Stimulated activated naive CD8-positive, alpha-beta T cell treated with anti-CD3 and anti-CD28 coated beads, Interleukin-15, Interleukin-2, amounts not matched to agents 100 ng/mL and 50 ng/mL, for 24 hours (primary cell): ENCODE data around the gene C11orf52.
A peak's percentile ranks its signal among the peaks of the same experiment; 100 is the strongest.

Source experiments
- H3K27ac Mint-ChIP-seq: one replicate; pipeline ENCODE4 v1.8.0; 2021; ENCODE audit warnings: mild to moderate bottlenecking, mixed read lengths
- H3K27me3 Mint-ChIP-seq: one replicate; pipeline ENCODE4 v1.8.0; 2021; ENCODE audit warnings: mixed read lengths
- H3K36me3 Mint-ChIP-seq: one replicate; pipeline ENCODE4 v1.8.0; 2021; ENCODE audit warnings: low read depth, mixed read lengths
- H3K4me1 Mint-ChIP-seq: one replicate; pipeline ENCODE4 v1.8.0; 2021; ENCODE audit warnings: low read depth, mixed read lengths
- H3K4me3 Mint-ChIP-seq: one replicate; pipeline ENCODE4 v1.8.0; 2021; ENCODE audit warnings: mild to moderate bottlenecking, mixed read lengths
- H3K9me3 Mint-ChIP-seq: one replicate; pipeline ENCODE4 v1.8.0; 2021; ENCODE audit warnings: mixed read lengths

C11orf52 gene

DNA sequence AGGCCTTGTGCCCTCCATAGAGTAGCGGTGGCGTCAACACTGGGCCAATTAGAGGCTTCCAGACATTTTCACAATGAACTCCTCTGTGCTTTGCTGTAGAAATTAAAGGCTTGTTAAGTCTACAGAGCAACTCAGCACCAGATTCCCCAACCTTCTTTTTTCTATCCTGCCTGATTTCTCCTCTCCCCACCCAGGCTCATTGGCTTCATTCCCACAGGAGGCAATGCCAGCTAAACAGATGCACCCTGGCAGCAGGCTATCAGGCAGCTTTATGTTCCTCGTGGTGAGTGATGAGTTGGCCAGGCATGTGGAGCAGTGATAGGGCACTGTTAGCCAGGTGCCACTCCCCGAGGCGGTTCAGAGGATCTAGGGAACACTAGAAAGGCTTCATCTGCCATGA, 23.2 kb downstream of the C11orf52 start:
- Mint-ChIP-seq H3K4me1 (peaks cover 79% of the 10 kb centered on the region), H3K27ac (peak overlapping the region; percentile 61), H3K9me3 (no peaks in the 10 kb centered on the region), H3K4me3 (no peak overlapping the region), H3K36me3 (peaks cover 24% of the 10 kb centered on the region), H3K27me3 (no peaks in the 10 kb centered on the region)

DNA sequence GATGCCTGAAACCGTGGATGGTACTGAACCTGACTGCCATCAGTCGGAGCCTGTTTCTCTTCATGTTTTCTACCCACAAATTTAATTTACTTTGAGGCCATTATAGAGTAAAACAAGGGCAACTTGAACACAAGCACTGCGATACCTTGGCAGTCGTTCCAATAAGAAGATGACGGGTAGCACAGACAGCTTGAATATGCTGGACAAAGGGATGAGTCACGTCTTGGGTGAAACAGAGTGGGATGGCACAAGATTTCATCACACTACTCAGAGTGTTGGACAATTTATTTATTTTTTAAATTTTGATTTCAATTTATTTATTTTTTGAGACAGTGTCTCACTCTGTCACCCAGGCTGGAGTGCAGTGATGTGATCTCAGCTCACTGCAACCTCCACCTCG, 24.1 kb downstream of the C11orf52 start:
- H3K9me3 Mint-ChIP-seq = no peaks in the 10 kb centered on the region
- no peaks in the 10 kb centered on the region for H3K27me3 Mint-ChIP-seq
- peaks cover 79% of the 10 kb centered on the region for H3K4me1 Mint-ChIP-seq
- peaks cover 24% of the 10 kb centered on the region for H3K36me3 Mint-ChIP-seq
- H3K4me3 Mint-ChIP-seq = no peak overlapping the region
- H3K27ac Mint-ChIP-seq = peak overlapping the region; percentile 11

- H3K9me3 Mint-ChIP-seq = no peaks in the 10 kb centered on the region
- H3K27ac Mint-ChIP-seq = peak overlapping the region; percentile 99
- peak overlapping the region; percentile 73 for H3K4me3 Mint-ChIP-seq
- peaks cover 24% of the 10 kb centered on the region for H3K36me3 Mint-ChIP-seq
- peaks cover 75% of the 10 kb centered on the region for H3K4me1 Mint-ChIP-seq
- H3K27me3 Mint-ChIP-seq = no peaks in the 10 kb centered on the region
Measured at GRCh38 chr11:111944139-111944538, 25.4 kb downstream of the C11orf52 start.

GRCh38 chr11:111944651-111945051, 25.9 kb downstream of the C11orf52 start:
- H3K27ac Mint-ChIP-seq = peak overlapping the region; percentile 99
- H3K4me1 Mint-ChIP-seq = peaks cover 76% of the 10 kb centered on the region
- H3K36me3 Mint-ChIP-seq = peaks cover 24% of the 10 kb centered on the region
- H3K9me3 Mint-ChIP-seq = no peaks in the 10 kb centered on the region
- H3K27me3 Mint-ChIP-seq = no peaks in the 10 kb centered on the region
- H3K4me3 Mint-ChIP-seq = peak overlapping the region; percentile 73

DNA sequence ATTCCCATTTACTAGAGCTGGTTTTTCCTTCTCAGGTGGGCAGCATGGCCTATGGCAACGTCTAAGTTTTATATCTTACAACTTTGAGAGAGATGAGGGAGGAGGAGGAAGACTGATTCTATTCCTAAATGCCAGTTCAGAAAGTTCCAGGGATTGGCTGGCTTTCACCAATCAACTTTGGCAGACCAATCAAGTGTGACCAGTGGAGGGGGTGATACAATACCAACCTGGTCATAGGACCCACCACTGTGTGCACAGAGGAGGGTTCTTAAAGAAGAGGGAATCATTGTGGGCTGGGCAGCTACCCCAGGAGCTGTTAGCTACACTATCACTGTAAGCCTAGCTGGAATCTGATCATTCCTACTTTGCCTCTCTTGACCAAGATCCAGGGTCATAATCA, 26.5 kb downstream of the C11orf52 start:
- peaks cover 75% of the 10 kb centered on the region for H3K4me1 Mint-ChIP-seq
- peak overlapping the region; percentile 73 for H3K4me3 Mint-ChIP-seq
- peak overlapping the region; percentile 99 for H3K27ac Mint-ChIP-seq
- no peaks in the 10 kb centered on the region for H3K27me3 Mint-ChIP-seq
- peaks cover 23% of the 10 kb centered on the region for H3K36me3 Mint-ChIP-seq
- no peaks in the 10 kb centered on the region for H3K9me3 Mint-ChIP-seq

- Mint-ChIP-seq H3K36me3 (peaks cover 18% of the 10 kb centered on the region), H3K4me3 (no peak overlapping the region), H3K27ac (no peak overlapping the region), H3K9me3 (no peaks in the 10 kb centered on the region), H3K4me1 (peaks cover 62% of the 10 kb centered on the region), H3K27me3 (no peaks in the 10 kb centered on the region)
Measured at GRCh38 chr11:111946499-111946898, 27.8 kb downstream of the C11orf52 start.

GRCh38 chr11:111947143-111947542, 28.4 kb downstream of the C11orf52 start:
- H3K27me3 Mint-ChIP-seq = no peaks in the 10 kb centered on the region
- H3K4me1 Mint-ChIP-seq = peaks cover 60% of the 10 kb centered on the region
- peaks cover 17% of the 10 kb centered on the region for H3K36me3 Mint-ChIP-seq
- H3K27ac Mint-ChIP-seq = no peak overlapping the region
- no peak overlapping the region for H3K4me3 Mint-ChIP-seq
- H3K9me3 Mint-ChIP-seq = no peaks in the 10 kb centered on the region

DNA sequence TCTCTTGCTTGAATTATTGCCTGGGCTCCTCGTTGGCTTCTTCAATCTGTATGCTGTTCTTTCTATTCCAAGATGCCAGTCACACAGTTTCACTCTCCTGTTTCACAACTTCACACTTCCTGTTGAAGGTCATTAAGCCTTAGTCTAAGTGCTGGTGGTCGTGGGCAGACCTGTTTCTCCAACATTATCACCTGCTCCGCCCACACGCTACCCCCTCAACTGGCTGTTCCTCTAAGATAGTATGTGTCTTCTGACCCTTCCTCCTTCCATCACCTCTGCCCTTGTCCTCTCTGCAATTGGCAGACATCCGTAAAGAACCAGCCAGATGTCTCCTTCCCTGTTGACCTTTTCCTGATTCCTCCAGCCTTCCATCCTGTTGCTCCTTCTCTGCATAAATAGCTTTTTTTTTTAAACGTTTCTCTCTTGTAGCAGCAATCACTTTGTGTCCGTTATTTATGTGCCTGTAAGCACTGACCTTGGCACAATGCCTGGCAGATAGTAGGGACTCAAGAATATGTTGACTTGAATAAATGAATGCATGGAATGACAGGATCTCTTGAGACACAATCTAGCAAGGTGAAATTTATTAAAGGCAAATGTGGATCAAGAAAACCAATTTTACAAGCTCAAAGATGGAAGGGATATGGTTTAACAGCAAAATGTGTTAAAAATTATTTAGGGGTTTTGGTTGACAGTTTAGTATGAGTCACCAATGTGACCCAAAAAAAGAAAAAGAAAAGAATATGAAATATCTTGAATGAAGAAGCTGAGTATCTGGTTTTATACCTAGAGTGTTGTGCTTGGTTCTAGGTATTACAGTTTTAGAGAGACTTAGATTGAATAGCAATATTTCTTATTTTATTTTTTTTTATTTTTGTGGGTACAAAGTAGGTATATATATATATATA, 31.1 kb downstream of the C11orf52 start:
- Mint-ChIP-seq H3K4me3 (no peak overlapping the region), H3K36me3 (peaks cover 8% of the 10 kb centered on the region), H3K27ac (peak overlapping the region; percentile 77), H3K9me3 (no peaks in the 10 kb centered on the region), H3K4me1 (peaks cover 38% of the 10 kb centered on the region), H3K27me3 (no peaks in the 10 kb centered on the region)

GRCh38 chr11:111951565-111951964, 32.9 kb downstream of the C11orf52 start:
- Mint-ChIP-seq H3K27ac (no peak overlapping the region), H3K9me3 (no peaks in the 10 kb centered on the region), H3K4me3 (no peak overlapping the region), H3K4me1 (peaks cover 27% of the 10 kb centered on the region), H3K27me3 (no peaks in the 10 kb centered on the region), H3K36me3 (no peaks in the 10 kb centered on the region)

- H3K27ac Mint-ChIP-seq = no peak overlapping the region
- peaks cover 9% of the 10 kb centered on the region for H3K4me1 Mint-ChIP-seq
- H3K36me3 Mint-ChIP-seq = peaks cover 5% of the 10 kb centered on the region
- H3K9me3 Mint-ChIP-seq = no peaks in the 10 kb centered on the region
- H3K27me3 Mint-ChIP-seq = no peaks in the 10 kb centered on the region
- H3K4me3 Mint-ChIP-seq = no peak overlapping the region
Measured at GRCh38 chr11:111954154-111954553, 35.4 kb downstream of the C11orf52 start.

DNA sequence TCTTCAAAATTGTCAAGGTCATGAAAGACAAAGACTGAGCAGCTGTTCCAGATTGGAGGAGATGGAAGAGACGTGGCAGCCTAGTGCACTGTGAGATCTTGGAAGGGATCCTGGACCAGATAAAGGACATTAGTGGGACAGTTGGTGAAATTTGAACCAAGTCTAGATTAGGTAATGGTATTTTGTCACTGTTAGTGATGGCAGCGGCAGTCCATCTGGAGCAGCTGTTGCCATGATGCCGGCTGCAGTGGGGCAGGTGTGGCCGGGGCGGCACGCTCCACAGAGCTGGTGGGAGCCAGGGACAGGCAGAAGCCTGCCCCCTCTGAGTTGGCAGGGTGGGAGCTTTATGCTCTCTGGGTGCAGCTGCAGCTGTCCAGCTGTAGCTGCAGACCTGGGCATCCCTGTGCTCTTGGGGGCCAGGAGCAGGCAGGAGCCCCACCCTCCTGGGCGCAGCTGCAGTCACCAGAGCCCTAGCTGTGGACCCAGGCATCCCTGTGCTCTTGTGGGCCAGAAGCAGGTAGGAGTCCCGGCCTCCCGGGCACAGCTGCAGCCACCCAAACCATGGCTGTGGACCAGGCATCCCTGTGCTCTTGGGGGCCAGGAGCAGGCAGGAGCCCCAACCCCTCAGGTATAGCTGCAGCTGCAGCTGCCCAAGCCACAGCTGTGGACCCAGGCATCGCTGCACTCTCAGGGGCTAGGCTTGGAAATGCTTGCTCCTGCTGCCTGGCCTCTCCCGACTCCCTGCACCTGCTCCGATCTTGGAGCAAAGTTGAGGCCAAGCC, 39.1 kb downstream of the C11orf52 start:
- Mint-ChIP-seq H3K4me3 (no peak overlapping the region), H3K4me1 (no peaks in the 10 kb centered on the region), H3K9me3 (no peaks in the 10 kb centered on the region), H3K36me3 (peaks cover 5% of the 10 kb centered on the region), H3K27ac (no peak overlapping the region), H3K27me3 (no peaks in the 10 kb centered on the region)

DNA sequence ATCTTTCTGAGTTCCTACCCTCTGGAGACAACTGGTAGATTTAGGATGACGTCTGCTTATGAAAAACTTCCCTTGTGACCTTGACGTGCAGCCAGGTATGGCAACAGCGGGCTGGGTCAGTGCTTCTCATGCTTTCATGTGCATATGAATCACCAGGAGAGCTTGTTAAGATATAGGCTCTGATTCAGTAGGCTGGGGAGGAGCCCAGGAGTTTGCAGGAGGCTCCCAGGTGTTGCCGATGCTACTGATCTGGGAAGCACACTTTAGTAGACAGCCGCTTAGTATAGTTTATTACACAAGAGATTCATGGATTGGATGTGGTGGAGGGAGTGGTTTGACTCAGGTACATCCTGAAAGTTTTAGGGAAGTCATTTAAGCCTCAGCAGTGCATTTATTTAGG, 42.2 kb downstream of the C11orf52 start:
- Mint-ChIP-seq H3K27me3 (no peaks in the 10 kb centered on the region), H3K4me3 (no peak overlapping the region), H3K27ac (no peak overlapping the region), H3K9me3 (no peaks in the 10 kb centered on the region), H3K36me3 (peaks cover 9% of the 10 kb centered on the region), H3K4me1 (peaks cover 6% of the 10 kb centered on the region)

- H3K27ac Mint-ChIP-seq = no peak overlapping the region
- peaks cover 11% of the 10 kb centered on the region for H3K36me3 Mint-ChIP-seq
- no peak overlapping the region for H3K4me3 Mint-ChIP-seq
- no peaks in the 10 kb centered on the region for H3K27me3 Mint-ChIP-seq
- no peaks in the 10 kb centered on the region for H3K9me3 Mint-ChIP-seq
- H3K4me1 Mint-ChIP-seq = peaks cover 6% of the 10 kb centered on the region
Measured at GRCh38 chr11:111961389-111962300, 42.9 kb downstream of the C11orf52 start.

DNA sequence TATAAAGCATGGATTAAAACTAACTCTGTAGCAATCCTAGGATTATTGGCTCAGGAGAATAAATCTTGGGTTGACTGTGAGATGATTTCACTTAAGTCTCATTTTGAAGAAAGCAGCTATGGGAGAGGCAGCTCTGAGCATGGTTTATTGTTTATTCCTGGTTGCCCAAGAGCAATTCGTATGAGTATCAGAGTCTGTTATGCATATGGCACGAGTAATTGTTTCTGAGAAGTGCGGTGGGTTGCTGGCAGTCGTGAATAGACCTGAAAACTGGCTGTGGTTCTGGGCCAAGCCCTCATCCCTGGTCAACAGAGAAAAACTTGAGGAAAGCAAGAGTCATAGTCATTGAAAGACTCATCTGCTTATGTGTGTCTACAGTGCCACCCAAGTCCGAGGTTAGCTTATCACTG, 45.2 kb downstream of the C11orf52 start:
- Mint-ChIP-seq H3K9me3 (no peaks in the 10 kb centered on the region), H3K36me3 (peaks cover 25% of the 10 kb centered on the region), H3K27ac (no peak overlapping the region), H3K4me3 (no peak overlapping the region), H3K4me1 (peaks cover 6% of the 10 kb centered on the region), H3K27me3 (no peaks in the 10 kb centered on the region)
